SJSA1 (cell line): ENCODE measurements around the gene IRAK4. TPM values are rescaled to one million over a fixed set of nuclear protein-coding genes. Genes with fewer than 3 reads are reported as not detected.
A peak's percentile ranks its signal among the peaks of the same experiment; 100 is the strongest.

Experiments used
- DNase-seq, 2 experiments: peaks; one replicate each; pipeline ENCODE4 v3.0.0-alpha.2; 2015 to 2020; ENCODE audit warnings: low spot score in 2 of 2, low read depth in 1 of 2
- H3K27ac ChIP-seq: fragments of 250-450 bp; sonication (Bioruptor Pico); 2 replicates; pipeline ENCODE4 v1.5.1; 2020; ENCODE audit warnings: mild to moderate bottlenecking, moderate library complexity
- H3K27me3 ChIP-seq: fragments of 250-450 bp; sonication (Bioruptor Pico); replicated peaks from 2 replicates; pipeline ENCODE4 v1.5.1; 2020; ENCODE audit warnings: mild to moderate bottlenecking, moderate library complexity
- H3K36me3 ChIP-seq: fragments of 250-450 bp; sonication (Bioruptor Pico); 2 replicates; pipeline ENCODE4 v1.5.1; 2020; ENCODE audit warnings: mild to moderate bottlenecking
- H3K4me1 ChIP-seq: fragments of 250-450 bp; sonication (Bioruptor Pico); replicated peaks from 2 replicates; pipeline ENCODE4 v1.6.1; 2021; ENCODE audit warnings: mild to moderate bottlenecking
- H3K4me3 ChIP-seq: fragments of 250-450 bp; sonication (Bioruptor Pico); 2 replicates; pipeline ENCODE4 v1.5.1; 2020; ENCODE audit warnings: mild to moderate bottlenecking
- H3K9me3 ChIP-seq: fragments of 250-450 bp; sonication (Bioruptor Pico); replicated peaks from 2 replicates; pipeline ENCODE4 v1.5.1; 2020; ENCODE audit warnings: mild to moderate bottlenecking
- total RNA-seq: library from RNA; depleted of rRNA; stranded (reverse); fragments of >200 nt; shearing (Covaris generic); gene quantifications from 2 replicates; pipeline ENCODE4 v1.2.3, GENCODE V29; 2014; rRNA removed

Gene IRAK4
- total RNA-seq, 1 experiment from 2014 or later, result 25.8 TPM

- DNase-seq, result no peak
- H3K4me3 ChIP-seq, result no peak overlapping the region
- H3K36me3 ChIP-seq, result peaks cover 4% of the 10 kb centered on the region
- H3K27me3 ChIP-seq, result peaks cover 4% of the 10 kb centered on the region
- peaks cover 11% of the 10 kb centered on the region; the same call in 1 of the 2 replicates for H3K4me1 ChIP-seq
- H3K27ac ChIP-seq, result no peak overlapping the region
- H3K9me3 ChIP-seq, result 0 out of 2 replicates have a peak, but pooled peaks cover 4% of the 10 kb centered on the region
Observed at GRCh38 chr12:43832463-43833168, 73.9 kb downstream of the IRAK4 start.

GRCh38 chr12:43835264-43835655 is 76.5 kb downstream of the IRAK4 start:
- Histone ChIP-seq H3K27me3 (peaks cover 4% of the 10 kb centered on the region), H3K4me3 (peak overlapping the region; percentile 93), H3K27ac (no peak overlapping the region), H3K4me1 (peaks cover 11% of the 10 kb centered on the region; the same call in 1 of the 2 replicates), H3K36me3 (peaks cover 4% of the 10 kb centered on the region), H3K9me3 (0 out of 2 replicates have a peak, but pooled peaks cover 4% of the 10 kb centered on the region)
- DNase-seq, result no peak

- Histone ChIP-seq H3K9me3 (0 out of 2 replicates have a peak, but pooled peaks cover 4% of the 10 kb centered on the region), H3K27ac (peak within 1 kb of the TSS; percentile 69), H3K4me3 (peak within 1 kb of the TSS; percentile 93), H3K36me3 (peaks cover 4% of the 10 kb centered on the region), H3K4me1 (peaks cover 11% of the 10 kb centered on the region; the same call in 1 of the 2 replicates), H3K27me3 (peaks cover 4% of the 10 kb centered on the region)
- DNase-seq, result peak; percentile 59 to 75
Observed at GRCh38 chr12:43835656-43836474, 77.1 kb downstream of the IRAK4 start, which contains the start of gene TMEM117. Gene TMEM117, plus strand, starts transcription at chr12:43836081.

GRCh38 chr12:43836475-43836989 is 77.8 kb downstream of the IRAK4 start:
- DNase-seq, result no peak
- H3K9me3 ChIP-seq, result 0 out of 2 replicates have a peak, but pooled peaks cover 4% of the 10 kb centered on the region
- peak overlapping the region; percentile 69 for H3K27ac ChIP-seq
- peaks cover 11% of the 10 kb centered on the region; the same call in 1 of the 2 replicates for H3K4me1 ChIP-seq
- peak overlapping the region; percentile 93 for H3K4me3 ChIP-seq
- peaks cover 4% of the 10 kb centered on the region for H3K36me3 ChIP-seq
- H3K27me3 ChIP-seq, result peaks cover 4% of the 10 kb centered on the region

Other genes starting within 250 kb of the IRAK4 start
- gene ADAMTS20, start 206.7 kb upstream of the IRAK4 start, total RNA-seq, result not detected in 2 replicates
- gene PUS7L, start 161 bp upstream of the IRAK4 start, total RNA-seq, result 16.0 and 16.5 TPM in 2 replicates
- 135 and 203 TPM in 2 replicates for gene TWF1, start 47.4 kb downstream of the IRAK4 start, total RNA-seq
- gene TMEM117, start 77.1 kb downstream of the IRAK4 start, total RNA-seq, result 1.2 and 8.2 TPM in 2 replicates